Urothelium cell line (cell line): Measurements from ENCODE around the gene ASGR1.
A peak's percentile ranks its signal among the peaks of the same experiment; 100 is the strongest.

Experiments
- DNase-seq: peaks from one replicate; pipeline ENCODE4 v3.0.0; 2011; ENCODE audit warnings: low spot score, mixed read lengths
- FAIRE-seq: peaks from 2 replicates; lab custom pipeline; 2011; peaks lifted over from hg19 to GRCh38; lab: Jason Lieb, UNC

The ASGR1 gene

GRCh38 chr17:7217113-7217987 lies 38.2 kb upstream of the ASGR1 start:
- DNase-seq (peak; percentile 48), FAIRE-seq (no peak)

DNA sequence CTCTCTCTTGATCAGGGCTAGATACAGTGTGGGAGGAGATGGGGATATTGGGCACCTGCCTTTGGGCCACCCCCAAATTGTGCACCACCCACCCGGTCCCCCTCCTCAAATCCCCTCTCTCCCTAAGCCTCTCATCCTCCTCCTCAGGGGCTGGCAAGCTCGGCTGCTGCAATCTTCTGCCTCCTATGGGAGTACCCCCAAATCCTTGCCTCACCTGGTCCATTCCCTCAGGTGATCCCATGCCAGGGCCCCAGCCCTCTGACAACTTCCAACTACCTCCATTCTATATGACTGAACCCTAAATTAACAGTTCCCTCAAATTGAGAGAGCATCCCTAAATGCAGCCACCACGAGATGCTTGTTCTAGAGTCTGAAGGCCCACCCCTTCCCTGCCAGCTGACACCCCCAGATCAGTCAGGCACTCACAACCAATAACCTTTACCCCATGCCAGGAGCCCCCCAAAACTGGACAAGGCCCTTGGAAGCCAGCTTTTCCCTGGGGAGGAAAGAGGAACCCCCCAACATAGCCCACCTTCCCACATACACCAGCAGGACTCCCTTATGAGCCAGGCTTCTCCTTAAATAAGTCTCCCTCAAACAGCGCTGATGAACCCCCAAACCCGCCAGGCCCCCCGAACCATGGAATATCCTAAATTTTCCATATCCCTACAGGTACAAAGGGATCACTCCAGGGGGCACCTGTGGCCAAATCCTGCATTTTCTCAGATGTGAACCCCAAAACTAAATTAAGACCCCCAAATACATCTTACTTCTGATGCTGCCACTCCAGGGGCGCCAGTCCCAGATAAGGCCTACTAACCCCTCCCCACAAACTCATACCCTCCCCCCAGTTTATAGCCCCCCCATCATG lies 37.3 kb upstream of the ASGR1 start:
- no peak for FAIRE-seq
- no peak for DNase-seq

- FAIRE-seq (no peak), DNase-seq (peak; percentile 39)
These were observed 36.5 kb upstream of the ASGR1 start for GRCh38 chr17:7215652-7216180.

- no peak for FAIRE-seq
- DNase-seq, result no peak
These were observed 36.0 kb upstream of the ASGR1 start for GRCh38 chr17:7215136-7215638.

GRCh38 chr17:7214300-7215135 lies 35.3 kb upstream of the ASGR1 start:
- FAIRE-seq (peak; percentile 42), DNase-seq (peak; percentile 92)

DNA sequence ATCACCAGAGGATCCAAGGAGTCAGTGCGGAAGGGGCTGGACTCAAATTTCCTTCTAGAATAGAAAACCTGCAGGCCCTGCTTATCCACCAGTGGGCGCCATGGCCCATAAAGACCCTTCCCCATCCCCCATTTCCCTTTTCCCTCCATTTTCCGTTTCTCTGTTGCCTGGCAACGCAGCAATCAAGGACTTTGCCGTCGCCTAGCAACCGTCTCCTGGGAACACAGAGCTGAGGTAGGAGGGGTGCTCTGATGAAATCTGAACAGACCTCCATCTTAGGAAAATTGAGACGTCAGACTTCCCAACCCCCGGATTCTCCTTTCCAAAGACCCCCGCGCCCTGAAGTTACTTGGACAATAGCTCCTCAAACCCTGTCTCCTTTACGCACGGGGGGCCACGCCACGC lies 34.7 kb upstream of the ASGR1 start:
- DNase-seq, result peak; percentile 48
- FAIRE-seq, result no peak

DNA sequence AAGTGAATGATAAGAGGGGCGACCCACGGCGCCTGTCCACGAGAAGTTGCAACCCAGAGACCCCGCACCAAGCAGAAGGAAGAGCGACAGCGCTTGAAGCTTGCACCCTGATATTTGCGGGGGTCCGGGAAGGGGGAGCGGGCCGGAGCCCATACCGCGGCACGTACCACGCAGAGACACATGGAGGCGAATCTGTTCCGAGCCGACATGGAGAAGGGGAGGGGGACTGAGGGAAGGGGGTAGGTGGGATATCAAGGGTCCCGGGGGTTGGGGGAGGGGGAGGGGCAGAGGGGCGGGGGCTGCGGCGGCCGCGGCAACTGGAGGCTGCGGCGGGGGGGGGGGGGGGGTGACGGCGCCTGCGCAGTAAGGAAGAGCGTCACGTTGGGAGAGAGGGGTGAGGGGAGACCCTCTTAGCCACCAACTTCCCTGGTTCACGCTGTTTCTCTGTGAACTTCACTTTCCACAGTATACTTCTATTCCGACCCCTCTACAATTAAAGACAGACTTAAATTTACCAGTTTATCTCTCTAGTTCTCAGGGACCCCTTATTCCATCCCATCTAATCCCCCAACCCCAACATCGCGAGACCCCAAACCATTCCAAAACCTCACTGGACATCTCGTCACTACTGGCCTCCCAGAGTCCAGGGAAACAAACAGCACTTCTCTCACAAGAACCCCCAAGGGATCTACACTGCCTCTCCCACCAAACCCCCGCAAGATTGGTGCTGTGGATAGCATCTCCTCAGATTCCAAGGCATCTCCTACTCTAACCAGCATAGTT lies 32.5 kb upstream of the ASGR1 start:
- FAIRE-seq, result no peak
- DNase-seq, result no peak

- DNase-seq, result no peak
- FAIRE-seq, result no peak
These were observed 29.7 kb upstream of the ASGR1 start for GRCh38 chr17:7208754-7209460.

- no peak for FAIRE-seq
- no peak for DNase-seq
These were observed 28.9 kb upstream of the ASGR1 start for GRCh38 chr17:7208027-7208571.

- DNase-seq (no peak), FAIRE-seq (no peak)
These were observed 28.2 kb upstream of the ASGR1 start for GRCh38 chr17:7207120-7208001.

- no peak for FAIRE-seq
- DNase-seq, result no peak
These were observed 26.4 kb upstream of the ASGR1 start for GRCh38 chr17:7205561-7205960.

- FAIRE-seq, result no peak
- DNase-seq, result no peak
These were observed 25.8 kb upstream of the ASGR1 start for GRCh38 chr17:7204828-7205461.

- no peak for FAIRE-seq
These were observed 25.2 kb upstream of the ASGR1 start for GRCh38 chr17:7204336-7204735.

GRCh38 chr17:7203391-7203790 lies 24.2 kb upstream of the ASGR1 start:
- no peak for FAIRE-seq
- no peak for DNase-seq

More at GRCh38 chr17:7204336-7204735, 25.2 kb upstream of the ASGR1 start:
- no peak for DNase-seq

GRCh38 chr17:7196651-7197401 lies 17.7 kb upstream of the ASGR1 start:
- no peak for DNase-seq
- FAIRE-seq, result no peak

GRCh38 chr17:7195971-7196370 lies 16.8 kb upstream of the ASGR1 start:
- DNase-seq, result no peak
- FAIRE-seq, result no peak
